HepG2 (cell line): Measurements from ENCODE around the gene CRYBA2. TPM values are rescaled to one million over a fixed set of nuclear protein-coding genes. Genes with fewer than 3 reads are reported as not detected.

Experiments
- BCL6 ChIP-seq: IDR thresholded peaks from 2 replicates; pipeline ENCODE4 v1.6.1; 2016; ENCODE audit warnings: missing genetic modification reagents, missing compliant biosample characterization
- DMAP1 ChIP-seq: IDR thresholded peaks from 2 replicates; pipeline ENCODE4 v1.6.1; 2016
- MTERF4 ChIP-seq: sonication (generic); formaldehyde crosslinking; IDR thresholded peaks from 2 replicates; pipeline ENCODE4 v1.8.0; 2023; ENCODE audit warnings: mild to moderate bottlenecking, missing genetic modification reagents
- MYC ChIP-seq: sonication (generic); formaldehyde crosslinking; IDR thresholded peaks from 2 replicates; pipeline ENCODE4 v1.9.0; 2021; ENCODE audit warnings: missing genetic modification reagents, borderline replicate concordance
- PLRG1 ChIP-seq: fragments of 450-650 bp; conservative IDR thresholded peaks from 2 replicates; pipeline ENCODE4 v1.6.1; 2016
- RBFOX2 ChIP-seq: fragments of 200-400 bp; formaldehyde crosslinking; IDR thresholded peaks from 2 replicates; pipeline ENCODE4 v1.6.1; 2017; ENCODE audit warnings: low read depth, mild to moderate bottlenecking, low read length
- SNAPC2 ChIP-seq: sonication (generic); formaldehyde crosslinking; IDR thresholded peaks from 2 replicates; pipeline ENCODE4 v1.8.1; 2022; ENCODE audit warnings: mild to moderate bottlenecking, missing genetic modification reagents
- TBP ChIP-seq: sonication (generic); formaldehyde crosslinking; IDR thresholded peaks from 2 replicates; pipeline ENCODE4 v1.5.0; 2020; ENCODE audit warnings: missing genetic modification reagents
- THAP7 ChIP-seq: sonication (generic); formaldehyde crosslinking; IDR thresholded peaks from 2 replicates; pipeline ENCODE4 v1.8.1; 2023; ENCODE audit warnings: mild to moderate bottlenecking, missing genetic modification reagents
- ZNF142 ChIP-seq: sonication (generic); formaldehyde crosslinking; IDR thresholded peaks from 2 replicates; pipeline ENCODE4 v1.4.0; 2020; ENCODE audit warnings: missing genetic modification reagents
- ZNF225 ChIP-seq: sonication (generic); formaldehyde crosslinking; IDR thresholded peaks from 2 replicates; pipeline ENCODE4 v1.4.0; 2020; ENCODE audit warnings: mild to moderate bottlenecking, missing genetic modification reagents
- ZNF329 ChIP-seq: sonication (generic); formaldehyde crosslinking; IDR thresholded peaks from 2 replicates; pipeline ENCODE4 v1.9.0; 2021; ENCODE audit warnings: low read depth, mild to moderate bottlenecking, missing genetic modification reagents
- ZNF362 ChIP-seq: sonication (generic); formaldehyde crosslinking; IDR thresholded peaks from 2 replicates; pipeline ENCODE4 v1.4.0; 2020; ENCODE audit warnings: missing genetic modification reagents, mild to moderate bottlenecking, borderline replicate concordance
- ZNF563 ChIP-seq: sonication (generic); formaldehyde crosslinking; IDR thresholded peaks from 2 replicates; pipeline ENCODE4 v1.8.0; 2022; ENCODE audit warnings: mild to moderate bottlenecking, moderate library complexity, missing genetic modification reagents
- ZNF687 ChIP-seq: sonication (generic); formaldehyde crosslinking; IDR thresholded peaks from 2 replicates; pipeline ENCODE4 v1.5.1; 2020; ENCODE audit warnings: mild to moderate bottlenecking, missing genetic modification reagents, moderate library complexity
- polyA plus RNA-seq, 8 experiments: library from polyadenylated mRNA; depleted of rRNA in 3 of 8; stranded (reverse) in 7 of 8; unstranded in 1 of 8; fragments of >200 nt; fragmentation: Illumina TruSeq in 4 of 8; extraction: Trizol in 4 of 8; gene quantifications; 2 replicates each; pipeline versions ENCODE4 v1.2.1 to v1.2.3, GENCODE V29; 2011 to 2016; ENCODE audit warnings: low read depth in 4 of 8, missing spikeins in 1 of 8, mixed read lengths in 1 of 8; ENCODE audit not compliant: insufficient read depth in 1 of 8
- total RNA-seq, 5 experiments: library from RNA; depleted of rRNA; stranded (reverse); fragments of >200 nt; fragmentation: Illumina TruSeq; extraction: Trizol; gene quantifications; 2 replicates each; pipeline ENCODE4 v1.2.3, GENCODE V29; 2016; ENCODE audit warnings: low read depth in 1 of 5

Gene CRYBA2
- total and polyA plus RNA-seq, 2 of the 13 experiments (the other 11 are each of a cell fraction or from before 2014, with no cell fraction given) = not detected

GRCh38 chr2:218962859-218963492 lies 30.2 kb downstream of the CRYBA2 start (continued):
- TF ChIP-seq ZNF687 (peak; percentile 66), MYC (peak; percentile 63; the same call in 1 of the 2 replicates), BCL6 (CRISPR knock-in tag) (peak; percentile 61; the same call in 1 of the 2 replicates), ZNF142 (CRISPR knock-in tag) (peak; percentile 92), SNAPC2 (CRISPR knock-in tag) (peak; percentile 61; the same call in 1 of the 2 replicates), PLRG1 (no peak), MTERF4 (peak; percentile 91; the same call in 1 of the 2 replicates), DMAP1 (no peak), ZNF225 (peak; percentile 48; the same call in 1 of the 2 replicates), ZNF362 (CRISPR knock-in tag) (no peak), TBP (CRISPR knock-in tag) (no peak), RBFOX2 (no peak), THAP7 (peak; percentile 81; the same call in 1 of the 2 replicates), ZNF563 (CRISPR knock-in tag) (peak; percentile 87; the same call in 1 of the 2 replicates), ZNF329 (CRISPR knock-in tag) (0 out of 2 replicates have a peak, but pooled peaks have one; percentile 71)
